Testis (tissue), 2 donors: ENCODE measurements around the gene MACROD2.

Experiments used
- CTCF ChIP-seq, 3 experiments: fragments of 450-650 bp in 2 of 3; fragments of 200-600 bp in 1 of 3; sonication (generic) in 1 of 3; IDR thresholded peaks; one replicate each; pipeline ENCODE4 v1.5.1; 2016 to 2019; ENCODE audit warnings: antibody characterized with exemption in 3 of 3, mild to moderate bottlenecking in 2 of 3, moderate library complexity in 1 of 3
- POLR2A ChIP-seq: fragments of 450-650 bp; IDR thresholded peaks from one replicate; pipeline ENCODE4 v1.6.1; 2017; ENCODE audit warnings: antibody characterized with exemption, mild to moderate bottlenecking, moderate library complexity

GRCh38 chr20:14210146-14210545, 214.8 kb downstream of the MACROD2 start:
- TF ChIP-seq POLR2A = no peak
- no peak for TF ChIP-seq CTCF (IDR thresholded peaks at IDR 0.05)
